Measurements from ENCODE around the gene ABCB9.

The ABCB9 gene

GRCh38 chr12:122994781-122995502 lies 28.7 kb upstream of the ABCB9 start:
- no peak for DNase-seq (ENCODE audit: low read depth in 2 of 2)

- no peak for DNase-seq (ENCODE audit: low read depth in 2 of 2)
Measured at GRCh38 chr12:122994140-122994675, 27.9 kb upstream of the ABCB9 start.

- no peak for DNase-seq (ENCODE audit: low read depth in 2 of 2)
Measured at GRCh38 chr12:122992386-122992785, 26.1 kb upstream of the ABCB9 start.

- no peak for DNase-seq (ENCODE audit: low read depth in 2 of 2)
Measured at GRCh38 chr12:122991623-122992275, 25.5 kb upstream of the ABCB9 start.

GRCh38 chr12:122990961-122991622 lies 24.8 kb upstream of the ABCB9 start:
- DNase-seq (ENCODE audit: low read depth in 2 of 2), result no peak

GRCh38 chr12:122990561-122990960 lies 24.3 kb upstream of the ABCB9 start:
- no peak for DNase-seq (ENCODE audit: low read depth in 2 of 2)

- DNase-seq (ENCODE audit: low read depth in 2 of 2), result no peak
Measured at GRCh38 chr12:122989874-122990419, 23.7 kb upstream of the ABCB9 start.

- DNase-seq (ENCODE audit: low read depth in 2 of 2), result no peak
Measured at GRCh38 chr12:122989225-122989839, 23.1 kb upstream of the ABCB9 start.

- DNase-seq (ENCODE audit: low read depth in 2 of 2), result no peak
Measured at GRCh38 chr12:122988612-122989212, 22.4 kb upstream of the ABCB9 start.

GRCh38 chr12:122988036-122988435 lies 21.8 kb upstream of the ABCB9 start:
- no peak for DNase-seq (ENCODE audit: low read depth in 2 of 2)

GRCh38 chr12:122987086-122987951 lies 21.1 kb upstream of the ABCB9 start:
- no peak for DNase-seq (ENCODE audit: low read depth in 2 of 2)

- DNase-seq (ENCODE audit: low read depth in 2 of 2), result no peak
Measured at GRCh38 chr12:122986258-122986871, 20.1 kb upstream of the ABCB9 start.

GRCh38 chr12:122985338-122986257 lies 19.3 kb upstream of the ABCB9 start:
- no peak for DNase-seq (ENCODE audit: low read depth in 2 of 2)

GRCh38 chr12:122984612-122985337 lies 18.5 kb upstream of the ABCB9 start:
- no peak for DNase-seq (ENCODE audit: low read depth in 2 of 2)

GRCh38 chr12:122983789-122984515 lies 17.7 kb upstream of the ABCB9 start:
- DNase-seq (ENCODE audit: low read depth in 2 of 2), result no peak

- DNase-seq (ENCODE audit: low read depth in 2 of 2), result no peak
Measured at GRCh38 chr12:122982963-122983788, 16.9 kb upstream of the ABCB9 start.

- DNase-seq (ENCODE audit: low read depth in 2 of 2), result no peak
Measured at GRCh38 chr12:122982477-122982815, 16.2 kb upstream of the ABCB9 start.
